Mesothelial cell of epicardium (in vitro differentiated cells): Measurements from ENCODE around the gene ARHGAP40. TPM values are rescaled to one million over a fixed set of nuclear protein-coding genes. Genes with fewer than 3 reads are reported as not detected.

ENCODE experiments used
- DNase-seq, 2 experiments: peaks; one replicate each; pipeline ENCODE4 v3.0.0; 2021; ENCODE audit warnings: low spot score in 2 of 2; ENCODE audit not compliant: unreplicated experiment in 2 of 2
- H3K27ac Mint-ChIP-seq: 2 replicates; pipeline ENCODE4 v1.8.0; 2021; ENCODE audit warnings: mixed read lengths
- H3K27me3 Mint-ChIP-seq: 2 replicates; pipeline ENCODE4 v1.8.0; 2021; ENCODE audit warnings: low read depth, mixed read lengths
- H3K36me3 Mint-ChIP-seq: 2 replicates; pipeline ENCODE4 v1.8.0; 2021; ENCODE audit warnings: mixed read lengths
- H3K4me1 Mint-ChIP-seq: 2 replicates; pipeline ENCODE4 v1.8.0; 2021; ENCODE audit warnings: mixed read lengths
- H3K4me3 Mint-ChIP-seq: 2 replicates; pipeline ENCODE4 v1.8.0; 2021; ENCODE audit warnings: mild to moderate bottlenecking, moderate library complexity, mixed read lengths
- H3K9me3 Mint-ChIP-seq: 2 replicates; pipeline ENCODE4 v1.8.0; 2021; ENCODE audit warnings: mixed read lengths
- CTCF ChIP-seq: fragments of 200-600 bp; sonication (generic); IDR thresholded peaks from one replicate; pipeline ENCODE4 v1.5.0; 2021; ENCODE audit warnings: antibody characterized with exemption; ENCODE audit not compliant: unreplicated experiment
- total RNA-seq: library from RNA; stranded (reverse); gene quantifications from 3 replicates; pipeline ENCODE4 v1.2.1, GENCODE V29; 2021

The ARHGAP40 gene
- total RNA-seq, 1 donor from 2014 or later = 0.45 TPM

- DNase-seq = no peak
- peaks cover 22% of the 10 kb centered on the region for H3K27me3 Mint-ChIP-seq
- no peak overlapping the region for H3K27ac Mint-ChIP-seq
- no peak overlapping the region for H3K4me3 Mint-ChIP-seq
- no peak for TF ChIP-seq CTCF
- H3K9me3 Mint-ChIP-seq = no peaks in the 10 kb centered on the region
- H3K4me1 Mint-ChIP-seq = no peaks in the 10 kb centered on the region
- no peaks in the 10 kb centered on the region for H3K36me3 Mint-ChIP-seq
These were observed 96.9 kb downstream of the ARHGAP40 start for GRCh38 chr20:38698541-38698940.

GRCh38 chr20:38700141-38700540, 98.5 kb downstream of the ARHGAP40 start:
- H3K4me3 Mint-ChIP-seq = no peak overlapping the region
- peaks cover 31% of the 10 kb centered on the region for H3K27me3 Mint-ChIP-seq
- no peak for TF ChIP-seq CTCF
- H3K36me3 Mint-ChIP-seq = no peaks in the 10 kb centered on the region
- no peaks in the 10 kb centered on the region for H3K4me1 Mint-ChIP-seq
- H3K27ac Mint-ChIP-seq = no peak overlapping the region
- H3K9me3 Mint-ChIP-seq = no peaks in the 10 kb centered on the region
- DNase-seq = no peak

Other genes with a start within 250 kb of the ARHGAP40 start
- 49.4 to 54.0 TPM (median 51.1 TPM) in 3 replicates for gene SNHG17, start 166.5 kb upstream of the ARHGAP40 start, total RNA-seq
- 42.2 to 45.4 TPM (median 43.5 TPM) in 3 replicates for gene RALGAPB, start 129.0 kb upstream of the ARHGAP40 start, total RNA-seq
- gene ADIG, start 20.6 kb upstream of the ARHGAP40 start, total RNA-seq = not detected in 3 replicates
- not detected in 3 replicates for gene SLC32A1, start 122.7 kb downstream of the ARHGAP40 start, total RNA-seq
- 9.5 to 9.7 TPM (median 9.5 TPM) in 3 replicates for gene ACTR5, start 146.7 kb downstream of the ARHGAP40 start, total RNA-seq
- gene PPP1R16B, start 203.9 kb downstream of the ARHGAP40 start, total RNA-seq = 0.04 TPM in 1 of 3 replicates, not detected in the others